ENCODE measurements around the gene IHH. TPM values are rescaled to one million over a fixed set of nuclear protein-coding genes. Genes with fewer than 3 reads are reported as not detected.

The IHH gene
- total RNA-seq, 4 donors from 2014 or later, result 0.48 TPM; not detected in 3

GRCh38 chr2:219031005-219031738 lies 29.5 kb downstream of the IHH start:
- no peak for DNase-seq (ENCODE audit: low spot score)
- TF ChIP-seq CTCF (IDR thresholded peaks at IDR 0.05), result no peak
- ATAC-seq (ENCODE audit: low FRiP score), result no peak

GRCh38 chr2:219030177-219030940 lies 30.4 kb downstream of the IHH start:
- ATAC-seq (ENCODE audit: low FRiP score) (no peak), DNase-seq (ENCODE audit: low spot score) (no peak)
- TF ChIP-seq CTCF (IDR thresholded peaks at IDR 0.05), result no peak

- TF ChIP-seq CTCF (IDR thresholded peaks at IDR 0.05), result peak in 1 of 3 donors; percentile 81
- ATAC-seq (ENCODE audit: low FRiP score) (peak; percentile 72), DNase-seq (ENCODE audit: low spot score) (peak; percentile 67)
Measured at GRCh38 chr2:219029829-219030165, 30.9 kb downstream of the IHH start.

- ATAC-seq (ENCODE audit: low FRiP score) (no peak), DNase-seq (ENCODE audit: low spot score) (no peak)
- TF ChIP-seq CTCF (IDR thresholded peaks at IDR 0.05), result no peak
Measured at GRCh38 chr2:219028996-219029828, 31.5 kb downstream of the IHH start.

GRCh38 chr2:219028141-219028540 lies 32.6 kb downstream of the IHH start:
- no peak for TF ChIP-seq CTCF (IDR thresholded peaks at IDR 0.05)
- no peak for ATAC-seq (ENCODE audit: low FRiP score)
- DNase-seq (ENCODE audit: low spot score), result no peak

GRCh38 chr2:219027511-219028055 lies 33.1 kb downstream of the IHH start:
- no peak for TF ChIP-seq CTCF (IDR thresholded peaks at IDR 0.05)
- ATAC-seq (ENCODE audit: low FRiP score), result no peak
- DNase-seq (ENCODE audit: low spot score), result no peak
